GM12874 (cell line): ENCODE data around the gene CACNA1D.

Experiments
- TF ChIP-seq, protein P1 (sequence below): IDR thresholded peaks from 2 replicates; pipeline ENCODE4 v1.5.1; 2011; ENCODE audit warnings: low read depth, mild to moderate bottlenecking, control low read depth, low read length, moderate library complexity; ENCODE audit not compliant: insufficient read depth

Gene CACNA1D

DNA sequence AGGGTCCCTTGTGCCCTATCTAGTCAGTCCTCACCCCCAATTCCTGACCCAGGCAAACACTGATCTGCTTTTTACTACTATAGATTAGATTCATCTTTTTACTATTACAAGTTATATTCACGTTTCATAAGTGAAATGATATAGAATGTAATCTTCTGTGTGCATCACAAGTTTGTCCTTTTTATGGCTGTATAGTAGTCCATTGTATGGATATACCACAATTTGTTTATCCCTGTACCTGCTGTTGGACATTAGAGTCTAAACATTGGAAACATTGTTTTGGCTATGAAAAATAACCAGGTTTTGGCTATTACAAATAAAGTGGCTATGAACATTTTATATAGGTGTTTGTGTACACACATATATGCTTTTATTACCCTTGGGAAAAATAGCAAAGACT, 112.4 kb downstream of the CACNA1D start:
- TF ChIP-seq, protein P1, sequence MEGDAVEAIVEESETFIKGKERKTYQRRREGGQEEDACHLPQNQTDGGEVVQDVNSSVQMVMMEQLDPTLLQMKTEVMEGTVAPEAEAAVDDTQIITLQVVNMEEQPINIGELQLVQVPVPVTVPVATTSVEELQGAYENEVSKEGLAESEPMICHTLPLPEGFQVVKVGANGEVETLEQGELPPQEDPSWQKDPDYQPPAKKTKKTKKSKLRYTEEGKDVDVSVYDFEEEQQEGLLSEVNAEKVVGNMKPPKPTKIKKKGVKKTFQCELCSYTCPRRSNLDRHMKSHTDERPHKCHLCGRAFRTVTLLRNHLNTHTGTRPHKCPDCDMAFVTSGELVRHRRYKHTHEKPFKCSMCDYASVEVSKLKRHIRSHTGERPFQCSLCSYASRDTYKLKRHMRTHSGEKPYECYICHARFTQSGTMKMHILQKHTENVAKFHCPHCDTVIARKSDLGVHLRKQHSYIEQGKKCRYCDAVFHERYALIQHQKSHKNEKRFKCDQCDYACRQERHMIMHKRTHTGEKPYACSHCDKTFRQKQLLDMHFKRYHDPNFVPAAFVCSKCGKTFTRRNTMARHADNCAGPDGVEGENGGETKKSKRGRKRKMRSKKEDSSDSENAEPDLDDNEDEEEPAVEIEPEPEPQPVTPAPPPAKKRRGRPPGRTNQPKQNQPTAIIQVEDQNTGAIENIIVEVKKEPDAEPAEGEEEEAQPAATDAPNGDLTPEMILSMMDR: no peak

DNA sequence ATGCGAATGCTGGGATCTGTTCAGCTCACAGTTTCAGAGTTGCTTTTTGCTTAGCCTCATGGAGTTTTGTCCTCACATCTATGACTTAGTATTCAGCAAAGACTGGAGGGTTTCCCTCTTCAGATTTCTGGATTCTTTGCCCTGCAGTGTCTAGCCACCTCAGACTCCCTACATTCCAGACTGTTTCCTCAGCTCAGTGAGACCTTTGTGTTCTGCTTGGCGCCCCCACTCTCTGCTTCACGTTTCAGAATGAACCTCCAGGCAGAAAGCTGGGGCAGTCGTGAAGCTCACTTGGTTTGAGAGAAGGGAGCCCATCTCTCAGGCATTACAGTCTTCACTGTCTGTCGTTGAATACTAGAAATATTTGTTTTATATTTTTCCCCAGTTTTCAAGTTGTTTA, 118.1 kb downstream of the CACNA1D start:
- TF ChIP-seq, protein P1: no peak

DNA sequence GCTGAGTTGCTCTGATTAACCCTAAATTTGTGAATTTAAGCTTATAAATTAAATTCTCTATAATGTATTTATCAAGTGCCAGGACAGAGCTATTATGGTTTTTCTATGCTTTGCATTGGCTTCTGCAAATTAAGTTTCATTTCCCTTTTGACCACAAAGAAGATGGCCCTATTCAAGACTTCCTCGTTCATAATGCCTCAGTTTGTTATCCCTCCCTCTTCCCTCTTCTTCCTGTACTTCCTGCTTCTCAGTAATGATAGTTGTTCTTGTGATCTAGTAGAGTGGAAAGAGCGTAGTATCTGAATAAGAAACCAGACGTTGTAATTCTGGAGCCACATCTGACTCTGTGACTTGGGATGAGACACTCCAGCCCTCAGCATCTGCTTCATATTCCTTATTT, 118.7 kb downstream of the CACNA1D start:
- TF ChIP-seq, protein P1: no peak

DNA sequence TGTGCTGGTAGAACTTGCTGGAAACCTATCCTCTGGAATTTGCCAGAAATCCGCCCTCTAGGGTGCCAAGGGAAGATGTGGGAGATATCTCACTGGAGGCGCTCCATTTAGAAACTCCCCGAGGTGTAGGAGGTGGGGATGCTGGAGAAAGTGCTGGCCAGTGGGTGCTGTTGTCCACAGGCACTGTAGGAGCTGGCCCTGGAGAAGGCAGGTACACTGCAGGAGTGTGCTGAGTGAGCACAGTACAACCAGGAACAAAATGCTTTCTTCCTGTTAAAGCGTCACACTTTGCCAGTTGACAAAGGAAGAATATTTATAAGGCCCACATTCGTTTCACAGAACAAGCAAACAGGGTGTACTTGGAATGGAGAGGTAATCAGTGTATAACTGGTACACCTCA, 119.9 kb downstream of the CACNA1D start:
- TF ChIP-seq, protein P1: no peak

DNA sequence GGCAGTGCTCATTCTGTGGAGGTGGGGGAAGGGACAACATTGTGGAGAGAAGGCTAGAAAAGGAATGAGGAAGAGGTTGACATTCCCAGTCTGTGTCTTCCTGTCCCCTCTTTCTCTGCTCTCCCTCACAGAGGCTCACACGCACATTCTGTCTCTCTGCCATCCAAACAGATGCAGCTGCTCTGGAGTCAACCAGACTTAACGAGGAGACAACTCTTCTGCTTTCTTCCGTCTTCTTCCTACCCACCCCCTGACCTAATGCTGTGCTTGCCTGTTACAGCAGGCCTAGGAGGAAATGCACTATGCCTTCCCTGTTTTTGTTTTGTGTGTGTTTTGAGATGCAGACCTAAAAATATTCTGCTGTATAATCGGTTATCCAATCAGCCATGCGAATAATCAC, 121.9 kb downstream of the CACNA1D start:
- TF ChIP-seq, protein P1: no peak

DNA sequence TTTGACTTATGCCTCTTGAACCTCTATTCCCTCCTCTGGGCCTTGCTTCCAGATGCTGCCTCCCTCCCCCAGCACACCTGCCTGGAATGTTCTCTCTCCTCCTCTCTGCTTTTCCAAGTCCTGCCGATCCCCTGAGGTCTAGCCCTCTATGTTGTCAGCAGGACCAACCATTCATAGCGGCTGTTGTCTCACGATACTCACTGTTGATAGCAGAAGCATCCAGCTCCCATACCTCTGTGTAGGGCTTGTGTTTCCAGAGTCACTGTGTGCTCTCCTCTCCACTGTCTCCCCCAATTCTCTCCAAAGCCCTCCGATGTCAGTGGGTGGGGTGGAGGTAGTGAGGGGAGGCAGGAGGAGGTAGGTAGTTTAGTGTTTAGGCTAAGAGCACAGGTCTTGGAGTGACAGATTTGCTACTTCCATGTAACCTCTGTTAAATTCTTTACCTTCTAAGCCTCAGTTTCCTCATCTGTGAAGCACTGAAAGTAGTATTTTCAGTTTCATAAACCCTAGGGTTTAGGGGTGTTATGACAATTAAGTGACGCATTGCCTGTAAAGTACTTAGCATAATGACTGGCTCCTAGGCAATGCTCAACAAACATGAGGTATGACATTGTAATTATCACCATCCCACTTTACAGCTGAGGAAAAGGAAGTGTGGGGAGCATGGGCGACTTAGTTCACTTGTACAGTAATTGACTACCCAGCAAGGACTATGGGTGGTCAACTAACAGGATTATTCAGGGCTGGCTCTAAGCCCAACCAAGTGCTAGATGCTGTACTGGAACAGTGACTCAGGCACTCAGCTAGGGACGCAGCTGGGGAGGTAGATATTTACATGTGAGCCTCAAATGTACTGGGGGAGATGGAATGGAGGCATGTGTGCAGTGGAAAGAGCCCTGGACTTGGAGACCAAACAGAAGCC, 122.8 kb downstream of the CACNA1D start:
- TF ChIP-seq, protein P1: no peak

DNA sequence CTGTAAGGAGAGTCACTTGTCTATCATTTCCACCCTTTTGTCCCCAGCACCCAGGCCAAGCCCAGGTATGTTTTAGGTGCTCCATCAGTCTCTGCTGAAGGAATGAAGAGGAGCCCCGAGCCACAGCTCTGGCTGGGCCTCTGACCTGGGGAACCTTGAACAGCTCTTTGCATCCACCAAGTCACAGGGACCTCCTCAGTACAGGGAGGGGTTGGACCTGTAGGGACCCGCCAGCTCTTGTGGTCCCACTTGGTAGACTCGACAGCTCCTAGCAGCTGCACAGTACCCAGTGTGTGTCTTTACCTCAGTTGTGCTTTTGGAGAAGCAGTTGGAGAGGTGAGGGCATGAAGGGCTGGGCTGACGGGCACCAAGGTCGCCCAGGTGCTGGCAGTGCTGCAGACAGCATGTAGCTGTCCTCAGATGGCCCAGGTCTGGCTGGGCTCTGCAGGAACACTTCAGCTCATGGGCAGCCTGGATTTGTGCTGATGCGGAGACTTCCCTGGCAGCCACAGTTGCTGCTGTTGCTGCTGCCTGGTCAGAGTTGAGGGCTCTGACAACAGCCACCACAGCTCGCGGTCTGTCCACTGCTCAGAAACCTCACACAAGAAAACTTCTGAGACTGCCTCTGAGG, 123.6 kb downstream of the CACNA1D start:
- TF ChIP-seq, protein P1: no peak
